CD4-positive, alpha-beta T cell treated with Interleukin-21 for 1 hour (primary cell): ENCODE results near the gene NFATC3.

Source experiments
- DNase-seq: peaks from one replicate; pipeline ENCODE4 v3.0.0-alpha.2; 2020

Gene NFATC3

GRCh38 chr16:68073902-68074760, 11.0 kb upstream of the NFATC3 start:
- DNase-seq, result no peak

- peak; percentile 79 for DNase-seq
Observed at GRCh38 chr16:68074850-68075555, 10.2 kb upstream of the NFATC3 start.

DNA sequence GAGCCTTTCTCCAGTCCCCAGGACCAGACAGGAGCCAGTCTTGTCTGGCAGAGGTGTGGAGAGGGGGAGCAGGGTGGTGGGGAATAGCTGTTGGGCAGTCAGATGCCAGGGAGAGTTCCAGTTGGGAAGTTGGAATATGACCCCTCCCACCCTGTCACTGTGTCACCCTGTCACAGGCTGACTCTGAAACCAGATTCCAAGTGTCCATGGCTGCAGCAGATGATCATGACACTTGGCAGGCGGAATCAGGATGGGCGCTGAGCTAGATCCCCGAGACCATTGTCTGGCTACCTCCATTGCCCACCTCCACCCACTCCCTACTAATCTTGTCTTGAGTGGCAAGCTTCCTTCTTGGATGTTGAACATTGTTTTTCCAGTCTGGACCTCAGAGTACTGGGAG, 9.2 kb upstream of the NFATC3 start:
- no peak for DNase-seq

DNA sequence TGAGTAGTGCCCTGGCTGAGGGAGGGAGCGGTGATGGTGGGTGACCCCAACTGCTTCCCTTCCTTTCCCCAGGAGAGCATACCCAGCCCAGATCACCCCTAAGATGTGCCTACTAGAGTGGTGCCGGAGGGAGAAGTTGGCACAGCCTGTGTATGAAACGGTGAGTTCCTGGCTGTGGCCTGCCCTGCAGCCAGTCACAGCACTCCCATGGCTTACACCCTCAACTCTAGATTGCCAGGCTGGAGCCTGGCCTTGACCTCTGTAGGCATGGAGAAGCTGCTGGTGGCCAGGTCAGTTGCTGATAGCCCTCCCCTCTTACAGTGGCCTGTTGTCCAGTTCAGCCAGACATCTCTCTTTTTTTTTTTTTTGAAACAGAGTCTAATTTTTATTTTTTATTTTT, 8.6 kb upstream of the NFATC3 start:
- no peak for DNase-seq

DNA sequence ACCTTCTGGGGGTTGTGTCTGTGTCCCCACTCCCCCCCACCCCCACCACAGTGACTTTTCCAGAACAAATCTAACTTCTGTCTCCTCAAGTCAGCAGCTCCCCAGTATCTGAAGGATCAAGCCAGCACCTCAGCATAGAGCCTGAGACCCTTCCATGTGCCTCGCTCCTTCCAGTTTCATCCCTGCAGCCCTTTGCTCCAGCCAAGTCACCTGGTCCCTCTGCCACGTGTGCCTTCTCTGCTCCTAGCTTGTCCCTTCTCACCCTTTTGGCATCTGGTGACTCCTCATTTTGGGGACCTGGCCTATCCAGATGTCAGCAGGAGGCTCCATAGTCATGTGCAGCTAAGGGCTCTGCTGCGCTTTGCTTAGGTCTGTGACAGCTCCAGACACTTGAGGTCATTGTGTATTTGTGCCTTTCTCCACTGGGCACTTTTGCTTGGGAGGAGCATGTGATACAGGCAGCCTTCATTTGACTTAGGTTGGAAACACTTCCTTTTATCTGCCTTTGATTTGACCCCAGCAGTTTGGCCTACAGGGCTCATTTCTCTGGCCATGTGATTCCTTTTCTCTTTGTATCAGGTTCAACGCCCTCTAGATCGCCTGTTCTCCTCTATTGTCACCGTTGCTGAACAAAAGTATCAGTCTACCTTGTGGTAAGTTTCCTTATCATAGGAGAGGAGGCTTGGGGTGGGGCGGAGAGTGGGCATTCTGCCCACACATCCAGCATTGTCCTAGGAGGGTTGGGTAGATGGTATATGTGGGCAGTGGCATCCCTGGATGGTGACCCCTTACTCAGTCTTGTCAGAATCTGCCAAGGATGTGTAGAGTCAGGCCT, 7.1 kb upstream of the NFATC3 start:
- no peak for DNase-seq

DNA sequence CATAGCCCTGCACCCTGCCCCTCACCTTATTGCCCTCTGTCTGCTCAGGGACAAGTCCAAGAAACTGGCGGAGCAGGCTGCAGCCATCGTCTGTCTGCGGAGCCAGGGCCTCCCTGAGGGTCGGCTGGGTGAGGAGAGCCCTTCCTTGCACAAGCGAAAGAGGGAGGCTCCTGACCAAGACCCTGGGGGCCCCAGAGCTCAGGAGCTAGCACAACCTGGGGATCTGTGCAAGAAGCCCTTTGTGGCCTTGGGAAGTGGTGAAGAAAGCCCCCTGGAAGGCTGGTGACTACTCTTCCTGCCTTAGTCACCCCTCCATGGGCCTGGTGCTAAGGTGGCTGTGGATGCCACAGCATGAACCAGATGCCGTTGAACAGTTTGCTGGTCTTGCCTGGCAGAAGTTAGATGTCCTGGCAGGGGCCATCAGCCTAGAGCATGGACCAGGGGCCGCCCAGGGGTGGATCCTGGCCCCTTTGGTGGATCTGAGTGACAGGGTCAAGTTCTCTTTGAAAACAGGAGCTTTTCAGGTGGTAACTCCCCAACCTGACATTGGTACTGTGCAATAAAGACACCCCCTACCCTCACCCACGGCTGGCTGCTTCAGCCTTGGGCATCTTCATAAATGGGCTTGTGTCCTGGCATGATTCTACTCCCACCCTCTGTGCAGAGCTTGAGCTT, 6.3 kb upstream of the NFATC3 start:
- no peak for DNase-seq

DNA sequence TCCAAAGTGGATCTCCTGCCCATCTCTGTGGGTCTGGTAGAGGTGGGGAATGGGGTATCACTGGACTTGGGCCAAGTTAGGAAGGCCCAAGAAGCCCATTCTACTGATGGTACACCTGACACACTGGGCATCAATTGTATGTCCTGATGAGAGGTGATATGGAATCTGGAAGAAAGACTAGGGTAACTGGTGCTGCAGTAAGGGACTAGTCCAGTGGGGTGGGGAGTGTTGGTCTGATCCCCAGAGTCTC, 5.9 kb upstream of the NFATC3 start:
- no peak for DNase-seq

GRCh38 chr16:68079626-68080344, 5.4 kb upstream of the NFATC3 start:
- DNase-seq, result peak; percentile 83

DNA sequence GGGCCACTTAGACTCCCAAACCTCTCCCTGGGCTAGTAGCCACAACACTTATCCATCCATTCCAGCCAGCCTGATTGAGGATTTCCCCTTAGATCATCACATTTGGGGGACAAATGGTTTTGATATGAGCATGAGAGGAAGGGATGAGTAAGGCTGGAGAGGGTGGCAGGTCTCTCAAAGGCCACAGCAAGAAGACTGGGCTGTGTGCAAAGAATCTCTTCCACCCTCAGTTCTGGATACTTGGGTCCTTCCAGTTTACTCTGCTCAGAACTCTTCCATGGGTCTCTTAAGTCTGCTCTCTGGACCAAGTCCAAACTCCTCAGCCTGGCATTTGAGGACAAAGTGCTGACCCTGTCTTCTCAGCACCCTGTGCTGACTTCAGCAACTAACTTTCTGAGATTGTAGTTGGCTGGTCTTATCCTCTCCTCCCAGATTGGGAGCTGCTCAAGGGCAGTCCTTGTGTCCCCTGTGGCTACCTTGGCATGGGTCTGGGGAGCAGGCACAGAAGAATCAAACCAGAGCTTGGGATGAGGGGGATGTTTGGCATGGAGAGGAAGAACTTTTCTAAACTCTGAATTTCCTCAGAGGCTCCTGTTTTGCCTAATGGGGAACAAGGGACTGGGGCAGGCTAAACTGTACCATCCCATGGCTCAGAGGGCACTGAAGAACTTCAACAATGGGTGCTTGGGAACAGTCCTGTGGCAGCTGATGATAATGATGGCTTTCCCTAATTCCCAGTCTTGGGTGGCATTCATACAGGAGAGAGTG, 3.1 kb upstream of the NFATC3 start:
- no peak for DNase-seq

DNA sequence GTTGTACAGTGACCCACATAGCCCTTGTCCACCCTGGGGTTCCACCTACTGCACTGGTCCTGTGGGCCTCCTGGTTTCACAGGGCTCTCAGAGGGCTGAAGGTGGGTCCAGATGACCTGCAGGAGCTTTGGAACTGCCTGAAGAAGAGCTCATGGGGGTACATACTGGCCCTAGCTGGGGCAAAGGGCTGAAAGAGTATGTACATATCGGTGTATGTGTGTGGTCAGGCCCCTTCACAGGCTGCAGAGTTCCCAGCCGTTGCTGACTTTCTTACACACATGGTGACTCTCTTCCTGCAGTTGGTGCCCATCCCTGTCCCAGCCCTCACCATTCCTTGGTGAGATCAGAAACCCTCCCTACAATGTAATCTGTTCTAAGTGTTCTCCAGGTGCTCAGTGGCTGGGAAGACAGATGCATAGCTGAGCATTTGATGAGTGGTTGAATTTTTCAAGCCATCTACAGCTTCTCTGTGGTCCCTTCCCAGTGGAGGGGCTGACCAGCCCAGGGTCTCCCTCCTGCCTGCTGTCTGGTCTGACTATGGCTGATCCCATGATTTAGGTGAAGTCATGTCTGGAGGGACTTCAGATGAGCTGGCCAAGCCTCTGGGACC, 2.4 kb upstream of the NFATC3 start:
- DNase-seq, result no peak

GRCh38 chr16:68083239-68083781, 1.9 kb upstream of the NFATC3 start:
- DNase-seq, result no peak

- no peak for DNase-seq
Observed at GRCh38 chr16:68083861-68084503, 1.2 kb upstream of the NFATC3 start.

GRCh38 chr16:68084504-68085258, 489 bp upstream of the NFATC3 start:
- peak; percentile 90 for DNase-seq

- no peak for DNase-seq
Observed at GRCh38 chr16:68086336-68086841, 1.2 kb downstream of the NFATC3 start.

GRCh38 chr16:68086860-68087268, 1.7 kb downstream of the NFATC3 start:
- DNase-seq, result no peak

GRCh38 chr16:68087688-68088087, 2.5 kb downstream of the NFATC3 start:
- DNase-seq, result no peak

DNA sequence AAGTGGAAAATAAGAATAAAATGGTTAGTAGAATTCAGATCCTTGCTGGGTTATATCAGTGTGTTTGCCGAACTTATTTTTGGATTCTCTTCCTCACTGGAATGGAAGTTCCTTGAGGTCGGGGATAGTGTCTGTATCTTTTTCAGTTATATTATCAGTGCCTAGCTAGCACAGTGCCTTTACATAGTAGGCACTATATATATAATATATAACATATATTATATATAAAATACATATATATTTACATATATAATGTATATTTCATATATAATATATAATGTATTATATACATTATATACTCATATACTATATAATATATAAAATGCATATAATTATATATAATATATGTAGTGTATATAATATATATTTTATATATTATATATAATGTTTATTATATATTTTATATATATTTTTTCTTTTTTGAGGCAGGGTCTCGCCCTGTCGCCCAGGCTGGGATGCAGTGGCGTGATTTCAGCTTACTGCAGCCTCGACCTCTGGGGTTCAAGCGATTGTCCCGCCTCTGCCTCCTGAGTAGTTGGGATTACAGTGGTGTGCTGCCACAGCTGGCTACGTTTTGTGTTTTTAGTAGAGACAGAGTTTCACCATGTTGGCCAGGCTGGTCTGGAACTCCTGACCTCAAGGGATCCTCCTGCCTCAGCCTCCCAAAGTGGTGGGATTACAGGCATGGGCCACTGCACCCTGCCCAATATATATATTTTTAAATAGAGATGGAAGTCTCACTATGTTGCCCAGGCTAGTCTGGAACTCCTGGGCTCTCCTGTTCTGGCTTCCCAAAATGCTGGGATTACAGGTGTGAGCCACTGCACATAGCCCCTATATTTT, 3.2 kb downstream of the NFATC3 start:
- DNase-seq, result no peak

DNA sequence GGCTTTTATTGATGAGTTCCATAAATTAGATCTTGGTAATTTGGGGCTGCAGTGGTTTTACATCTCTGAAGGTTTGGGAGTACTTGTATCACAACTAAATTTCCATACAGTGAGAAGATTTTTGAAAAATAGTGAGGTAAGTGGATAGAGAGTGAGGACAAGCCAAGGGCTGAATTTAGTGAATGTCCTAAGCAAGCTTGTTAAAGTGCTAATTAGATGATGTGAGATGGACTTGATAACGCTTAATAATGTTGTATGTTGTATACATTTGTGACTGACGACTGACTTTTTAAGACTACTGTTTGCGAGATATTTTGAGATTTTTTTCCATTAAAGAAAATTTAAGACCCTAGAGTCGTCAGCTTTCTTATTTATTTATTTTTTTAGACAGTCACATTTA, 3.9 kb downstream of the NFATC3 start:
- no peak for DNase-seq
